HepG2 (cell line): Measurements from ENCODE around the gene RELL1. TPM values are rescaled to one million over a fixed set of nuclear protein-coding genes. Genes with fewer than 3 reads are reported as not detected.
A peak's percentile ranks its signal among the peaks of the same experiment; 100 is the strongest.

Source experiments
- BRCA1 ChIP-seq: sonication (generic); formaldehyde crosslinking; IDR thresholded peaks from 2 replicates; pipeline ENCODE4 v1.4.0; 2020; ENCODE audit warnings: missing genetic modification reagents
- HES4 ChIP-seq: sonication (generic); formaldehyde crosslinking; IDR thresholded peaks from 2 replicates; pipeline ENCODE4 v1.9.0; 2021; ENCODE audit warnings: mild to moderate bottlenecking, missing genetic modification reagents, borderline replicate concordance
- PCBP1 ChIP-seq: fragments of 200-400 bp; formaldehyde crosslinking; IDR thresholded peaks from 2 replicates; pipeline ENCODE4 v1.6.1; 2017; ENCODE audit warnings: mild to moderate bottlenecking, low read depth, low read length, borderline replicate concordance
- PLRG1 ChIP-seq: fragments of 450-650 bp; conservative IDR thresholded peaks from 2 replicates; pipeline ENCODE4 v1.6.1; 2016
- RARA ChIP-seq: IDR thresholded peaks from 2 replicates; pipeline ENCODE4 v1.6.1; 2016; ENCODE audit warnings: missing genetic modification reagents, missing compliant biosample characterization
- RXRA ChIP-seq: sonication (generic); formaldehyde crosslinking; IDR thresholded peaks from 2 replicates; pipeline ENCODE4 v1.5.1; 2020; ENCODE audit warnings: missing genetic modification reagents
- SMAD3 ChIP-seq: sonication (generic); formaldehyde crosslinking; IDR thresholded peaks from 2 replicates; pipeline ENCODE4 v1.4.0; 2020; ENCODE audit warnings: missing genetic modification reagents
- SRSF4 ChIP-seq: fragments of 200-400 bp; formaldehyde crosslinking; IDR thresholded peaks from one replicate; pipeline ENCODE4 v1.6.1; 2018; ENCODE audit warnings: mild to moderate bottlenecking, low read depth, low read length, moderate library complexity; ENCODE audit not compliant: poor library complexity, severe bottlenecking
- TOPORS ChIP-seq: sonication (generic); formaldehyde crosslinking; IDR thresholded peaks from 2 replicates; pipeline ENCODE4 v1.8.0; 2023; ENCODE audit warnings: mild to moderate bottlenecking, missing genetic modification reagents
- TP53 ChIP-seq: sonication (generic); formaldehyde crosslinking; conservative IDR thresholded peaks from 2 replicates; pipeline ENCODE4 v1.4.0; 2020; ENCODE audit warnings: missing genetic modification reagents
- ZNF124 ChIP-seq: sonication (generic); formaldehyde crosslinking; IDR thresholded peaks from 2 replicates; pipeline ENCODE4 v1.4.0; 2020; ENCODE audit warnings: missing genetic modification reagents
- ZNF234 ChIP-seq: sonication (generic); formaldehyde crosslinking; conservative IDR thresholded peaks from 2 replicates; pipeline ENCODE4 v1.5.1; 2020; ENCODE audit warnings: mild to moderate bottlenecking, missing genetic modification reagents
- ZNF256 ChIP-seq: sonication (generic); formaldehyde crosslinking; conservative IDR thresholded peaks from 2 replicates; pipeline ENCODE4 v1.4.0; 2020; ENCODE audit warnings: missing genetic modification reagents
- ZNF33B ChIP-seq: sonication (generic); formaldehyde crosslinking; IDR thresholded peaks from 2 replicates; pipeline ENCODE4 v1.5.1; 2020; ENCODE audit warnings: mild to moderate bottlenecking, missing genetic modification reagents
- ZNF354B ChIP-seq: sonication (generic); formaldehyde crosslinking; IDR thresholded peaks from 2 replicates; pipeline ENCODE4 v1.8.0; 2022; ENCODE audit warnings: mild to moderate bottlenecking, missing genetic modification reagents
- ZNF558 ChIP-seq: sonication (generic); formaldehyde crosslinking; IDR thresholded peaks from 2 replicates; pipeline ENCODE4 v1.9.0; 2022; ENCODE audit warnings: mild to moderate bottlenecking, missing genetic modification reagents, borderline replicate concordance
- polyA plus RNA-seq, 8 experiments: library from polyadenylated mRNA; depleted of rRNA in 3 of 8; stranded (reverse) in 7 of 8; unstranded in 1 of 8; fragments of >200 nt; fragmentation: Illumina TruSeq in 4 of 8; extraction: Trizol in 4 of 8; gene quantifications; 2 replicates each; pipeline versions ENCODE4 v1.2.1 to v1.2.3, GENCODE V29; 2011 to 2016; ENCODE audit warnings: low read depth in 4 of 8, missing spikeins in 1 of 8, mixed read lengths in 1 of 8; ENCODE audit not compliant: insufficient read depth in 1 of 8
- total RNA-seq, 5 experiments: library from RNA; depleted of rRNA; stranded (reverse); fragments of >200 nt; fragmentation: Illumina TruSeq; extraction: Trizol; gene quantifications; 2 replicates each; pipeline ENCODE4 v1.2.3, GENCODE V29; 2016; ENCODE audit warnings: low read depth in 1 of 5
- TF ChIP-seq, protein P1 (sequence below): IDR thresholded peaks from 2 replicates; pipeline ENCODE4 v1.6.1; 2016; ENCODE audit warnings: low read depth, borderline replicate concordance
- TF ChIP-seq, protein P2 (sequence below): sonication (generic); formaldehyde crosslinking; IDR thresholded peaks from 2 replicates; pipeline ENCODE4 v1.4.0; 2020; ENCODE audit warnings: mild to moderate bottlenecking, missing genetic modification reagents
- TF ChIP-seq, protein P3 (sequence below): sonication (generic); formaldehyde crosslinking; IDR thresholded peaks from 2 replicates; pipeline ENCODE4 v1.8.1; 2023; ENCODE audit warnings: mild to moderate bottlenecking, missing genetic modification reagents
- TF ChIP-seq, protein P4 (sequence below): sonication (generic); formaldehyde crosslinking; conservative IDR thresholded peaks from 2 replicates; pipeline ENCODE4 v1.4.0; 2020; ENCODE audit warnings: missing genetic modification reagents
- TF ChIP-seq, protein P5 (sequence below), 2 experiments: sonication (generic) in 1 of 2; formaldehyde crosslinking in 1 of 2; IDR thresholded peaks; 2 replicates each; pipeline versions ENCODE4 v1.4.0 to v1.6.1; 2018 to 2020; ENCODE audit warnings: missing genetic modification reagents in 2 of 2, borderline replicate concordance in 1 of 2, low read depth in 1 of 2, mild to moderate bottlenecking in 1 of 2, missing biosample characterization in 1 of 2

RELL1 gene
- total and polyA plus RNA-seq, 2 of the 13 experiments (the other 11 are each of a cell fraction or from before 2014, with no cell fraction given): 8.4 to 58.4 TPM

DNA sequence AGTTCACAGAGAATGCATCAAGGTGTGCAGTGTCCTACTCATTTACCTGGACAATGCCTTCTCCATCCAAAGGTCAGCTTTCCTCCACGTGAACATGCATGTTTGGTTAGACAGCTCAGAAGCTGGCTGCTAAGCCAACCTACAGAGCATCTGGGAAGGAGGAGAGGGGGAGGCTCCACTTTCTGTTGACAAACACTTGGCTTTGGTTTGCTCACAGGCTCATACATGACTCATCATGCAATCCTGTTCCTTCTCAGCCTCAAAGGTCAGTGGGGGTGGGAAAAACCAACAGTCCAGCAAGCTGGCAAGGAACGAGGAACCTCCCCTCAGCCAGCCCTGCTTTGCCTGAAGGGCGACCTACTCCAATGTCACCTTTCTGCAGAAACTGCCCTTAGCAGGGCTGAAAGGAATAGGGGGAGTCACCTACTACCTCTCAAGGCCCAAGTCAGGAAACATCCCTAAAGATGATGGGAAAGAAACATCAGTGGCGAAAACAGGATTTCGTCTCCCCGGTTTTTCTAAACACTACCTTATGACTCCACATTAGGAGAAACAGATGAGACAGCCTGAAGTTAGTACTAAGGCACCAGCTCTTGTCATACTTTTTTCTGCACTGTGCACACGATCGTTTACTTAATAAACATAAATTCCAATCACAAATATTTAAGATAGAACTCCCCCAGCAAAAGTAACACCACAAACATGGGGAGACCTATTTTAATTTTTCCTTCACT, 37.9 kb downstream of the RELL1 start (continued):
- TF ChIP-seq, protein P1, sequence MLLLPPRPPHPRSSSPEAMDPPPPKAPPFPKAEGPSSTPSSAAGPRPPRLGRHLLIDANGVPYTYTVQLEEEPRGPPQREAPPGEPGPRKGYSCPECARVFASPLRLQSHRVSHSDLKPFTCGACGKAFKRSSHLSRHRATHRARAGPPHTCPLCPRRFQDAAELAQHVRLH (CRISPR knock-in tag): peak; percentile 65; the same call in 1 of the 2 replicates
- no peak for TF ChIP-seq ZNF354B
- no peak for TF ChIP-seq ZNF558
- no peak for TF ChIP-seq TOPORS (CRISPR knock-in tag)
- TF ChIP-seq, protein P2, sequence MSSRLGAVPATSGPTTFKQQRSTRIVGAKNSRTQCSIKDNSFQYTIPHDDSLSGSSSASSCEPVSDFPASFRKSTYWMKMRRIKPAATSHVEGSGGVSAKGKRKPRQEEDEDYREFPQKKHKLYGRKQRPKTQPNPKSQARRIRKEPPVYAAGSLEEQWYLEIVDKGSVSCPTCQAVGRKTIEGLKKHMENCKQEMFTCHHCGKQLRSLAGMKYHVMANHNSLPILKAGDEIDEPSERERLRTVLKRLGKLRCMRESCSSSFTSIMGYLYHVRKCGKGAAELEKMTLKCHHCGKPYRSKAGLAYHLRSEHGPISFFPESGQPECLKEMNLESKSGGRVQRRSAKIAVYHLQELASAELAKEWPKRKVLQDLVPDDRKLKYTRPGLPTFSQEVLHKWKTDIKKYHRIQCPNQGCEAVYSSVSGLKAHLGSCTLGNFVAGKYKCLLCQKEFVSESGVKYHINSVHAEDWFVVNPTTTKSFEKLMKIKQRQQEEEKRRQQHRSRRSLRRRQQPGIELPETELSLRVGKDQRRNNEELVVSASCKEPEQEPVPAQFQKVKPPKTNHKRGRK (CRISPR knock-in tag): no peak
- peak; percentile 88 for TF ChIP-seq RARA (CRISPR knock-in tag)
- TF ChIP-seq ZNF234 (CRISPR knock-in tag): no peak
- TF ChIP-seq, protein P3, sequence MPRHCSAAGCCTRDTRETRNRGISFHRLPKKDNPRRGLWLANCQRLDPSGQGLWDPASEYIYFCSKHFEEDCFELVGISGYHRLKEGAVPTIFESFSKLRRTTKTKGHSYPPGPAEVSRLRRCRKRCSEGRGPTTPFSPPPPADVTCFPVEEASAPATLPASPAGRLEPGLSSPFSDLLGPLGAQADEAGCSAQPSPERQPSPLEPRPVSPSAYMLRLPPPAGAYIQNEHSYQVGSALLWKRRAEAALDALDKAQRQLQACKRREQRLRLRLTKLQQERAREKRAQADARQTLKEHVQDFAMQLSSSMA (CRISPR knock-in tag): no peak
- no peak for TF ChIP-seq PCBP1
- TF ChIP-seq, protein P4, sequence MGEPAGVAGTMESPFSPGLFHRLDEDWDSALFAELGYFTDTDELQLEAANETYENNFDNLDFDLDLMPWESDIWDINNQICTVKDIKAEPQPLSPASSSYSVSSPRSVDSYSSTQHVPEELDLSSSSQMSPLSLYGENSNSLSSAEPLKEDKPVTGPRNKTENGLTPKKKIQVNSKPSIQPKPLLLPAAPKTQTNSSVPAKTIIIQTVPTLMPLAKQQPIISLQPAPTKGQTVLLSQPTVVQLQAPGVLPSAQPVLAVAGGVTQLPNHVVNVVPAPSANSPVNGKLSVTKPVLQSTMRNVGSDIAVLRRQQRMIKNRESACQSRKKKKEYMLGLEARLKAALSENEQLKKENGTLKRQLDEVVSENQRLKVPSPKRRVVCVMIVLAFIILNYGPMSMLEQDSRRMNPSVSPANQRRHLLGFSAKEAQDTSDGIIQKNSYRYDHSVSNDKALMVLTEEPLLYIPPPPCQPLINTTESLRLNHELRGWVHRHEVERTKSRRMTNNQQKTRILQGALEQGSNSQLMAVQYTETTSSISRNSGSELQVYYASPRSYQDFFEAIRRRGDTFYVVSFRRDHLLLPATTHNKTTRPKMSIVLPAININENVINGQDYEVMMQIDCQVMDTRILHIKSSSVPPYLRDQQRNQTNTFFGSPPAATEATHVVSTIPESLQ (CRISPR knock-in tag): no peak
- TF ChIP-seq, protein P5, sequence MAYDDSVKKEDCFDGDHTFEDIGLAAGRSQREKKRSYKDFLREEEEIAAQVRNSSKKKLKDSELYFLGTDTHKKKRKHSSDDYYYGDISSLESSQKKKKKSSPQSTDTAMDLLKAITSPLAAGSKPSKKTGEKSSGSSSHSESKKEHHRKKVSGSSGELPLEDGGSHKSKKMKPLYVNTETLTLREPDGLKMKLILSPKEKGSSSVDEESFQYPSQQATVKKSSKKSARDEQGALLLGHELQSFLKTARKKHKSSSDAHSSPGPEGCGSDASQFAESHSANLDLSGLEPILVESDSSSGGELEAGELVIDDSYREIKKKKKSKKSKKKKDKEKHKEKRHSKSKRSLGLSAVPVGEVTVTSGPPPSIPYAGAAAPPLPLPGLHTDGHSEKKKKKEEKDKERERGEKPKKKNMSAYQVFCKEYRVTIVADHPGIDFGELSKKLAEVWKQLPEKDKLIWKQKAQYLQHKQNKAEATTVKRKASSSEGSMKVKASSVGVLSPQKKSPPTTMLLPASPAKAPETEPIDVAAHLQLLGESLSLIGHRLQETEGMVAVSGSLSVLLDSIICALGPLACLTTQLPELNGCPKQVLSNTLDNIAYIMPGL (CRISPR knock-in tag; IDR thresholded peaks at IDR 0.05; ENCODE audit: borderline replicate concordance in 1 of 2, low read depth in 1 of 2): 0 out of 4 replicates have a peak, but pooled peaks of 1 of the 2 experiments have one; percentile 25
- peak; percentile 66; the same call in 1 of the 2 replicates for TF ChIP-seq SMAD3 (CRISPR knock-in tag)
- no peak for TF ChIP-seq SRSF4
- no peak for TF ChIP-seq BRCA1 (CRISPR knock-in tag)
- TF ChIP-seq TP53 (CRISPR knock-in tag): no peak
- no peak for TF ChIP-seq HES4 (CRISPR knock-in tag)
- no peak for TF ChIP-seq ZNF256 (CRISPR knock-in tag)
- no peak for TF ChIP-seq ZNF124 (CRISPR knock-in tag)
- no peak for TF ChIP-seq PLRG1
- TF ChIP-seq ZNF33B (CRISPR knock-in tag): no peak
- peak; percentile 90 for TF ChIP-seq RXRA (CRISPR knock-in tag)
